ENCODE data around the gene SOX9. TPM values are rescaled to one million over a fixed set of nuclear protein-coding genes. Genes with fewer than 3 reads are reported as not detected.

Gene SOX9
- total and polyA plus RNA-seq, 3 donors from 2014 or later, result 80.0 to 240 (median 166) TPM

- 70 to 92% methylated on average over 2 of the region's 2 CpGs for WGBS, 2 donors
- no peak overlapping the region for H3K27ac ChIP-seq
- DNase-seq, result no peak
- no peak overlapping the region for H3K4me3 ChIP-seq
- TF ChIP-seq, protein P1, sequence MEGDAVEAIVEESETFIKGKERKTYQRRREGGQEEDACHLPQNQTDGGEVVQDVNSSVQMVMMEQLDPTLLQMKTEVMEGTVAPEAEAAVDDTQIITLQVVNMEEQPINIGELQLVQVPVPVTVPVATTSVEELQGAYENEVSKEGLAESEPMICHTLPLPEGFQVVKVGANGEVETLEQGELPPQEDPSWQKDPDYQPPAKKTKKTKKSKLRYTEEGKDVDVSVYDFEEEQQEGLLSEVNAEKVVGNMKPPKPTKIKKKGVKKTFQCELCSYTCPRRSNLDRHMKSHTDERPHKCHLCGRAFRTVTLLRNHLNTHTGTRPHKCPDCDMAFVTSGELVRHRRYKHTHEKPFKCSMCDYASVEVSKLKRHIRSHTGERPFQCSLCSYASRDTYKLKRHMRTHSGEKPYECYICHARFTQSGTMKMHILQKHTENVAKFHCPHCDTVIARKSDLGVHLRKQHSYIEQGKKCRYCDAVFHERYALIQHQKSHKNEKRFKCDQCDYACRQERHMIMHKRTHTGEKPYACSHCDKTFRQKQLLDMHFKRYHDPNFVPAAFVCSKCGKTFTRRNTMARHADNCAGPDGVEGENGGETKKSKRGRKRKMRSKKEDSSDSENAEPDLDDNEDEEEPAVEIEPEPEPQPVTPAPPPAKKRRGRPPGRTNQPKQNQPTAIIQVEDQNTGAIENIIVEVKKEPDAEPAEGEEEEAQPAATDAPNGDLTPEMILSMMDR (IDR thresholded peaks at IDR 0.05), result no peak
- no peak for TF ChIP-seq POLR2A (IDR thresholded peaks at IDR 0.05)
- intact Hi-C loops (cut with DNase I; ENCODE audit: low total_unique reads), result no loop called here
- H3K9me3 ChIP-seq, result no peaks in the 10 kb centered on the region
- H3K4me1 ChIP-seq, result no peaks in the 10 kb centered on the region
- H3K36me3 ChIP-seq (ENCODE audit: low read depth, missing control alignments), result no peaks in the 10 kb centered on the region
- H3K27me3 ChIP-seq, result no peaks in the 10 kb centered on the region
These were observed 23.3 kb downstream of the SOX9 start for GRCh38 chr17:72144101-72144500.

- intact Hi-C loops (cut with DNase I; ENCODE audit: low total_unique reads), result no loop called here
These were observed 24.7 kb downstream of the SOX9 start for GRCh38 chr17:72145562-72145961.

DNA sequence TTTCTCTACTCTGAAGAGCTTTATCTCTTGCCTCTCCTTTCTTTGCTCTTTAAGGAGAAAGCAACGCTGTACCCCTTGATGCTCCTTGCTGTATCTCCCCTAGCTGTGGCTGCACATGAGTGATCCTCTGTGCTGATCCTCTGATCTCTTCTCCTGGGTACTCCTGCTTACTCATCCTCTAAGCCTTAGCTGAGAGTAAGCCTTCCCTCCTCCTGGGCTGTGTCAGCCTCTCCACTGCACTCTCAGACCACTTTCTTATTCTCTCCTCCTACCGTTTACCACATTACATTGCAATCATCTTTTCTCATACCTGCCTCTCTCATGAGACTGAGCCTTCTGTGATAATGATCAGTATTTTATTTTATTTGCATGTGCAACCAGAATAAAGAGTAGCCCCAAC, 25.1 kb downstream of the SOX9 start:
- 90 to 94% methylated on average over 2 of the region's 2 CpGs for WGBS, 2 donors
- no peaks in the 10 kb centered on the region for H3K36me3 ChIP-seq (ENCODE audit: low read depth, missing control alignments)
- TF ChIP-seq, protein P1 (IDR thresholded peaks at IDR 0.05), result no peak
- no peak for TF ChIP-seq POLR2A (IDR thresholded peaks at IDR 0.05)
- H3K4me3 ChIP-seq, result no peak overlapping the region
- no peaks in the 10 kb centered on the region for H3K4me1 ChIP-seq
- H3K27me3 ChIP-seq, result no peaks in the 10 kb centered on the region
- no peaks in the 10 kb centered on the region for H3K9me3 ChIP-seq
- intact Hi-C loops (cut with DNase I; ENCODE audit: low total_unique reads), result no loop called here
- no peak for DNase-seq
- no peak overlapping the region for H3K27ac ChIP-seq

More at GRCh38 chr17:72145562-72145961, 24.7 kb downstream of the SOX9 start:
- Histone ChIP-seq H3K4me3 (no peak overlapping the region), H3K27me3 (no peaks in the 10 kb centered on the region), H3K27ac (no peak overlapping the region), H3K36me3 (ENCODE audit: low read depth, missing control alignments) (no peaks in the 10 kb centered on the region), H3K4me1 (no peaks in the 10 kb centered on the region), H3K9me3 (no peaks in the 10 kb centered on the region)
- 88 to 93% methylated on average over 3 of the region's 3 CpGs for WGBS, 2 donors
- DNase-seq, result no peak
- no peak for TF ChIP-seq POLR2A (IDR thresholded peaks at IDR 0.05)
- TF ChIP-seq, protein P1 (IDR thresholded peaks at IDR 0.05), result no peak

GRCh38 chr17:72146371-72146770, 25.6 kb downstream of the SOX9 start:
- no peaks in the 10 kb centered on the region for H3K36me3 ChIP-seq (ENCODE audit: low read depth, missing control alignments)
- H3K27me3 ChIP-seq, result no peaks in the 10 kb centered on the region
- 88 to 91% methylated on average over 2 of the region's 2 CpGs for WGBS, 2 donors
- H3K4me1 ChIP-seq, result no peaks in the 10 kb centered on the region
- no peaks in the 10 kb centered on the region for H3K9me3 ChIP-seq
- no peak for TF ChIP-seq POLR2A (IDR thresholded peaks at IDR 0.05)
- TF ChIP-seq, protein P1 (IDR thresholded peaks at IDR 0.05), result no peak
- intact Hi-C loops (cut with DNase I; ENCODE audit: low total_unique reads), result no loop called here
- no peak for DNase-seq
- no peak overlapping the region for H3K27ac ChIP-seq
- H3K4me3 ChIP-seq, result no peak overlapping the region

DNA sequence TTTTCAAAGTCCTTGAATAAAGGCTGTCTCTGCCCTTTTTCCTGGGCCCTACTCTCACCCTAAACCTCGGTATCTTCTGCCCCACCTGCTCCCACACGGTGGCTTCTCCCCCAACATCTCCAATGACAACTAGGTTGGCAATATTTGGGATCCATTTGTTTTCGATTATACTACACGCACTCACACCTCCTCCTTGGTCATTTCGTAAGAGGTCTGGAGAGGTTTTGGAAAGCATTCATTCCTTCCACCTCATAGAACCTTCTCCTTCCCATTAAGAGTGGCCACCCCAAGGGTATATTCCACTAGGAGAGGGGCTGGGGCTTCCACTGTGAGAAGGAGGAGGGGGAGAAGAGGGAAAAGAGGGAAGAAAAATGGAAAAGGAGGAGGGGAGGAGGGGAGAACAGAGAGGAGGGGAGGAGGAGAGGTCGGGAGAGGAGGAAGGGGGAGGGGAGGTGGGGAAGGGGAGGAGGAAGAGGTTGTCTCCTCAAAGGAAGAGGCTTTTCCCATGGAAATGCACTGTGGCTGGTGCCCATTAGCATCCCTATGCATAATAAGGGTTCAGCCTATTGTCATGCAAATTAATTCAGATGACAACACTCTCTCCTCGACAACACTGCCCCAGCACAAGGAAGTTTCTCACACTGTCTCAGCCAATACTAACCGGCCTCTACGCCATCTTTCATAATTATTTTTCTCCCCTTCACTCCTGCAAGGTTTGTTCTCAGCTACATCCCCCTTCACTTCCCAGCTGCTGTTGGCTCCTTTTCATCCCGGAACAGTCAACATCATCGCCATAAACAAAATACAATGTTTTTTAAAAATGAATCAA, 30.0 kb downstream of the SOX9 start:
- TF ChIP-seq, protein P1 (IDR thresholded peaks at IDR 0.05), result no peak
- no peak for TF ChIP-seq POLR2A (IDR thresholded peaks at IDR 0.05)
- H3K27ac ChIP-seq, result peak overlapping the region; percentile 55 to 73
- WGBS, 2 donors, result 42 to 44% methylated on average over 11 of the region's 11 CpGs
- peaks cover 12% of the 10 kb centered on the region for H3K4me1 ChIP-seq
- no peaks in the 10 kb centered on the region for H3K9me3 ChIP-seq
- intact Hi-C loops (cut with DNase I; ENCODE audit: low total_unique reads), result no loop called here
- DNase-seq, result no peak
- H3K4me3 ChIP-seq, result no peak overlapping the region
- H3K36me3 ChIP-seq (ENCODE audit: low read depth, missing control alignments), result no peaks in the 10 kb centered on the region
- no peaks in the 10 kb centered on the region for H3K27me3 ChIP-seq

Measured in testis (tissue), 3 donors.